Tibial nerve (tissue), 3 donors: ENCODE measurements around the gene SMAD3.

Experiments used
- POLR2A ChIP-seq, 2 donors: fragments of 450-650 bp; IDR thresholded peaks; one replicate each; pipeline ENCODE4 v1.6.1; 2017; ENCODE audit warnings: antibody characterized with exemption in 2 of 2, mild to moderate bottlenecking in 2 of 2, moderate library complexity in 2 of 2
- TF ChIP-seq, protein P1 (sequence below), 5 experiments: fragments of 200-600 bp in 3 of 5; fragments of 450-650 bp in 2 of 5; sonication (generic) in 3 of 5; IDR thresholded peaks; one replicate each; pipeline ENCODE4 v1.5.1; 2016 to 2019; ENCODE audit warnings: antibody characterized with exemption in 5 of 5, mild to moderate bottlenecking in 3 of 5, moderate library complexity in 2 of 5

DNA sequence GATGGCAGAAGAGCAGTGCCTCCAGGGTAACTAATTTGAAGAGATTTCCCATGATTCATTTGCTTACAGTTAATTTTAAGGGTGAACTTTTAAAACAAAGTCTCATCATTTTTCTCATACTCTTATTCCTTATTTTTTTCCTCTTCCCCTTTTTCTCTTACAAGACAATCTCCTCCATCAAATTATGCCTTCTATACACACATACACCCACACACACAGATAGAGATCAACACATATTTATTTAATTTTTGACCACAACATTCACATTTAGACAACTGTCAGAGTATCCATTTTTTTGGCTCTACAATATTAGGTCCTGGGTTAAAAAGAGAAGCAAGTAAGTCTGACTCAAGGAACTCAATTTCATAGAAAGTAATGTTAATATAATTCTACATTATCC lies 151.5 kb downstream of the SMAD3 start:
- TF ChIP-seq, protein P1, sequence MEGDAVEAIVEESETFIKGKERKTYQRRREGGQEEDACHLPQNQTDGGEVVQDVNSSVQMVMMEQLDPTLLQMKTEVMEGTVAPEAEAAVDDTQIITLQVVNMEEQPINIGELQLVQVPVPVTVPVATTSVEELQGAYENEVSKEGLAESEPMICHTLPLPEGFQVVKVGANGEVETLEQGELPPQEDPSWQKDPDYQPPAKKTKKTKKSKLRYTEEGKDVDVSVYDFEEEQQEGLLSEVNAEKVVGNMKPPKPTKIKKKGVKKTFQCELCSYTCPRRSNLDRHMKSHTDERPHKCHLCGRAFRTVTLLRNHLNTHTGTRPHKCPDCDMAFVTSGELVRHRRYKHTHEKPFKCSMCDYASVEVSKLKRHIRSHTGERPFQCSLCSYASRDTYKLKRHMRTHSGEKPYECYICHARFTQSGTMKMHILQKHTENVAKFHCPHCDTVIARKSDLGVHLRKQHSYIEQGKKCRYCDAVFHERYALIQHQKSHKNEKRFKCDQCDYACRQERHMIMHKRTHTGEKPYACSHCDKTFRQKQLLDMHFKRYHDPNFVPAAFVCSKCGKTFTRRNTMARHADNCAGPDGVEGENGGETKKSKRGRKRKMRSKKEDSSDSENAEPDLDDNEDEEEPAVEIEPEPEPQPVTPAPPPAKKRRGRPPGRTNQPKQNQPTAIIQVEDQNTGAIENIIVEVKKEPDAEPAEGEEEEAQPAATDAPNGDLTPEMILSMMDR (IDR thresholded peaks at IDR 0.05), result no peak
- no peak for TF ChIP-seq POLR2A (IDR thresholded peaks at IDR 0.05)
